AG04450 (cell line): ENCODE data around the gene SPSB4. TPM values are rescaled to one million over a fixed set of nuclear protein-coding genes. Genes with fewer than 3 reads are reported as not detected.

Experiments
- CTCF ChIA-PET: fragments of 300-600, 350-600 bp; formaldehyde crosslinking; extraction: SDS; loops from one replicate; lab custom pipeline; 2022; ENCODE audit warnings: antibody characterized with exemption, inconsistent platforms; lab: Charles Lee
- POLR2A ChIA-PET: fragments of 350-600 bp; formaldehyde crosslinking; extraction: SDS; loops from one replicate; lab custom pipeline; 2021; ENCODE audit warnings: antibody characterized with exemption, inconsistent platforms; lab: Yijun Ruan, JAX
- DNase-seq: peaks from one replicate; pipeline ENCODE4 v3.0.0-alpha.2; 2011; ENCODE audit warnings: low read depth, low spot score
- H3K27ac ChIP-seq: one replicate; pipeline ENCODE4 v1.5.1; 2012; ENCODE audit warnings: low read depth, low read length, control low read depth
- H3K27me3 ChIP-seq: one replicate; pipeline ENCODE4 v1.6.0; 2012; ENCODE audit warnings: low read length; ENCODE audit not compliant: control insufficient read depth, insufficient read depth
- H3K4me3 ChIP-seq: 2 replicates; pipeline ENCODE4 v1.5.1; 2011; ENCODE audit warnings: mild to moderate bottlenecking, low read depth, low read length, control low read depth
- H3K9me3 ChIP-seq: 2 replicates; pipeline ENCODE4 v1.5.1; 2012; ENCODE audit warnings: low read length; ENCODE audit not compliant: control insufficient read depth, insufficient read depth
- polyA plus RNA-seq: library from polyadenylated mRNA; depleted of rRNA; stranded (reverse); fragments of >200 nt; gene quantifications from 2 replicates; pipeline ENCODE4 v1.2.3, GENCODE V29; 2011
- TF ChIP-seq, protein P1 (sequence below): IDR thresholded peaks from 2 replicates; pipeline ENCODE4 v1.5.1; 2011; ENCODE audit warnings: low read depth, low read length, control low read depth, inconsistent platforms

Gene SPSB4
- polyA plus RNA-seq, 1 experiment = not detected

DNA sequence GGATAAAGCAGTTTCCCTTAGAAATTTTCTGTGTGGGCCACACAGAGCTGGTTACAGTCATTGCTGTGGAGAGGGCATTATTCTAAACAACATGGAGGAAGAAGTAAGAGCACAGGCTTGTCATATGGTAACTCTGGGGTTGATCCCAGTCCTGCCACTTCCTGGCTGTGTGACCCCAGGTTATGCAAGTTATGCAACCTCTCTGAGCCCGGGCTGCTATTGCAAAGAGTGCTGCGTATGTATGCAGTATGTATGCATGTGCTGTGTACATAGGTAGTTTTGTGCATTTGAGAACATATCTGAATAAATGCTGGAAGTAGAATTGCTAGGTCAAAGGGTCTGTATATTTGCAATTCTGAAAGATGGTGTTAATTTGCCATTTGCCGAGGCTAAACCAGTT is 9.2 kb downstream of the SPSB4 start:
- DNase-seq = no peak
- ChIA-PET POLR2A (no interaction called here), CTCF (no interaction called here)
- no peak overlapping the region for H3K27ac ChIP-seq
- no peak overlapping the region for H3K4me3 ChIP-seq
- TF ChIP-seq, protein P1, sequence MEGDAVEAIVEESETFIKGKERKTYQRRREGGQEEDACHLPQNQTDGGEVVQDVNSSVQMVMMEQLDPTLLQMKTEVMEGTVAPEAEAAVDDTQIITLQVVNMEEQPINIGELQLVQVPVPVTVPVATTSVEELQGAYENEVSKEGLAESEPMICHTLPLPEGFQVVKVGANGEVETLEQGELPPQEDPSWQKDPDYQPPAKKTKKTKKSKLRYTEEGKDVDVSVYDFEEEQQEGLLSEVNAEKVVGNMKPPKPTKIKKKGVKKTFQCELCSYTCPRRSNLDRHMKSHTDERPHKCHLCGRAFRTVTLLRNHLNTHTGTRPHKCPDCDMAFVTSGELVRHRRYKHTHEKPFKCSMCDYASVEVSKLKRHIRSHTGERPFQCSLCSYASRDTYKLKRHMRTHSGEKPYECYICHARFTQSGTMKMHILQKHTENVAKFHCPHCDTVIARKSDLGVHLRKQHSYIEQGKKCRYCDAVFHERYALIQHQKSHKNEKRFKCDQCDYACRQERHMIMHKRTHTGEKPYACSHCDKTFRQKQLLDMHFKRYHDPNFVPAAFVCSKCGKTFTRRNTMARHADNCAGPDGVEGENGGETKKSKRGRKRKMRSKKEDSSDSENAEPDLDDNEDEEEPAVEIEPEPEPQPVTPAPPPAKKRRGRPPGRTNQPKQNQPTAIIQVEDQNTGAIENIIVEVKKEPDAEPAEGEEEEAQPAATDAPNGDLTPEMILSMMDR = no peak
- peaks cover 14% of the 10 kb centered on the region for H3K27me3 ChIP-seq
- H3K9me3 ChIP-seq = no peaks in the 10 kb centered on the region

DNA sequence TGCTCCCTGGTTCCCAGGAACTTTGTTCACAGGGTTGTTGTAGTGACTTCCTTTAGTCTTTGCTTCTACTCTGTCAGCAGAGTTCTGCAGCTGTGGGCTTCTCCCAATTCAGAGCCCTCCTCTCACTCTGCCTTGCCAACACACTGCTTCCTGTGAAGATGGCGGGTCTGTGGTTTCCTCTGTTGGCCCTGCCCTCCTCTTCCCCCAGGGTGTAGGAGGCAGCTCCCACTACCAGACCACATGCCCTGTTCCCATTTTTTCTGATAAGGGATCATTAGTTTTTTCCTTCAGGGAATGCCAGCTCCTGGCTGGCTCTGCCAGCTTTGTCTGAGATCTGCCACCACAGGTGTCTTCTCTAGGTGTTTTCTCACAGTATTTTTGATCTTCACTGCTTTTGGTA is 12.7 kb downstream of the SPSB4 start:
- peaks cover 2% of the 10 kb centered on the region for H3K27me3 ChIP-seq
- H3K9me3 ChIP-seq = no peaks in the 10 kb centered on the region
- no peak for DNase-seq
- H3K27ac ChIP-seq = no peak overlapping the region
- TF ChIP-seq, protein P1 = no peak
- CTCF ChIA-PET = no interaction called here
- POLR2A ChIA-PET = no interaction called here
- no peak overlapping the region for H3K4me3 ChIP-seq

DNA sequence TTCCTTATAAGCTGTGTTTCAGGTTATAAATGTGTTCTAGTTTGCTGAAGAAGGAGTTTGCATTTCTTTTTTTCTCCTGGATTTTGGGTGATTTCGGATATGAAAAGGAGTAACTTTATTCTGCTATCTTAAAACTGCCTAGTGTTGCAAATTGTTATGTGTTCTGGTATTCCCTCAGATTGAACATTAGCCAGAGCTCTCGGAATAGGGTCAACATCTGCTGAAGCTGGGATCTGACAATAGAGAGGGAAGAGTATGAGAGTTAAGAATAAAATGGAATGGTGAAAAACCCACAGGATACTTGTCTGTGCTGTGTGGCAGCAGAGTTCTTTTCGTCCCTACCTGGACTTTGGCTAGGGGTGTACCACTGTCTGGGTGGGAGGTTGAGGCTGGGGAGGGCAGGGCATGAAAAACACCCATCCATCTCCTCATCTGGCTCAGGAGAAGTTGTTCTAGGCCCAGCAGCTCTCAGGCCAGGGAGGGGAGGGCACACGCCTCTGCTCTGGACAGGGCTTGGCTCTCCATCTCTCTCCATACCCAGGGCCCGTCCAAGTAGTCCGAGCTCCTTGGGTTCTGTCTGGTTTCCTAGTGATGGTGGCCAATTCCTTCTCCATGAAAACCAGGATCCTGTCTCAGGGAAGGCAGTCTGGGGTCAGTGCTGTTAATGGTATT is 13.2 kb downstream of the SPSB4 start:
- ChIA-PET CTCF (interaction anchor here (0.7 kb wide), 1 partner anchor 1127 kb away, joined by 3 read pairs; no protein-coding TSS in a partner anchor), POLR2A (no interaction called here)
- Histone ChIP-seq H3K27me3 (peaks cover 2% of the 10 kb centered on the region), H3K4me3 (no peak overlapping the region), H3K9me3 (no peaks in the 10 kb centered on the region), H3K27ac (no peak overlapping the region)
- TF ChIP-seq, protein P1 = no peak
- no peak for DNase-seq

DNA sequence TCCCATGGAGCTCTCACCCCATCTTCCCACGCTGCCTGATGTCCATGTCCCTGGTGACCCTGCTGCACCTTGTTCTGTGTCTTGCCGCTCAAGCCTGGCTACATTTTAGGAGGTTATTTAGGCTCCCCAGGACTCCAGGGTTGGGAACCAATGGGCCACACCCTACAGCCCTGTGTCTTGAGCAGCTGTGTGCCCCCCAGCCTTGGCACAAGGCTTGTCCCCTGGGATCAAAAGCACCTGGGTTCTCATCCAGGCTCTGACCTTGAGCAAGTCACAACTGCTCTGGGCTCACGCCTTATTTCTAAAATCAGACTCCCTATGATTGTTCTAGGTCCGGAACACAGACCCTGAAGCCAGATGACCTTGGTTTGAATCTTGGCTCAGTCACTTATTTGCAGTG is 14.1 kb downstream of the SPSB4 start:
- Histone ChIP-seq H3K9me3 (no peaks in the 10 kb centered on the region), H3K27ac (no peak overlapping the region), H3K27me3 (peaks cover 2% of the 10 kb centered on the region), H3K4me3 (no peak overlapping the region)
- ChIA-PET POLR2A (no interaction called here), CTCF (interaction anchor here (0.7 kb wide), 1 partner anchor 1128 kb away, joined by 3 read pairs; no protein-coding TSS in a partner anchor)
- no peak for DNase-seq
- TF ChIP-seq, protein P1 = no peak
